NCI-H526 treated with DMSO at 0.1 percent for 48 hours (cell line): Measurements from ENCODE around the gene LRP1B.

Source experiments
- DNase-seq: peaks from one replicate; lab custom pipeline; 2025; lab: John Stamatoyannopoulos, UW

Gene LRP1B

GRCh38 chr2:141437521-141437920 lies 693.3 kb downstream of the LRP1B start:
- DNase-seq, result no peak

- DNase-seq, result no peak
These were observed 707.7 kb downstream of the LRP1B start for GRCh38 chr2:141423124-141423523.

- DNase-seq, result no peak
These were observed 713.5 kb downstream of the LRP1B start for GRCh38 chr2:141417246-141417797.

GRCh38 chr2:141411419-141411818 lies 719.4 kb downstream of the LRP1B start:
- DNase-seq, result no peak

- no peak for DNase-seq
These were observed 731.5 kb downstream of the LRP1B start for GRCh38 chr2:141399270-141399669.

- no peak for DNase-seq
These were observed 737.6 kb downstream of the LRP1B start for GRCh38 chr2:141393214-141393545.

- DNase-seq, result no peak
These were observed 738.2 kb downstream of the LRP1B start for GRCh38 chr2:141392517-141393213.

GRCh38 chr2:141386168-141386567 lies 744.6 kb downstream of the LRP1B start:
- DNase-seq, result no peak

- DNase-seq, result no peak
These were observed 746.1 kb downstream of the LRP1B start for GRCh38 chr2:141384676-141385075.

- DNase-seq, result no peak
These were observed 748.9 kb downstream of the LRP1B start for GRCh38 chr2:141381946-141382345.

GRCh38 chr2:141380008-141380979 lies 750.5 kb downstream of the LRP1B start:
- DNase-seq, result no peak

GRCh38 chr2:141364821-141365220 lies 766.0 kb downstream of the LRP1B start:
- DNase-seq, result no peak

GRCh38 chr2:141362311-141362710 lies 768.5 kb downstream of the LRP1B start:
- no peak for DNase-seq

- DNase-seq, result no peak
These were observed 782.3 kb downstream of the LRP1B start for GRCh38 chr2:141348481-141348880.

GRCh38 chr2:141341444-141341843 lies 789.4 kb downstream of the LRP1B start:
- no peak for DNase-seq

GRCh38 chr2:141331127-141331526 lies 799.7 kb downstream of the LRP1B start:
- DNase-seq, result no peak

- no peak for DNase-seq
These were observed 800.9 kb downstream of the LRP1B start for GRCh38 chr2:141329964-141330363.

- DNase-seq, result no peak
These were observed 807.2 kb downstream of the LRP1B start for GRCh38 chr2:141323571-141323970.

GRCh38 chr2:141317986-141318385 lies 812.8 kb downstream of the LRP1B start:
- DNase-seq, result no peak

GRCh38 chr2:141316606-141317005 lies 814.2 kb downstream of the LRP1B start:
- DNase-seq, result no peak

GRCh38 chr2:141316103-141316502 lies 814.7 kb downstream of the LRP1B start:
- DNase-seq, result no peak

- DNase-seq, result no peak
These were observed 816.8 kb downstream of the LRP1B start for GRCh38 chr2:141313972-141314371.

- no peak for DNase-seq
These were observed 819.4 kb downstream of the LRP1B start for GRCh38 chr2:141311430-141311829.
